ENCODE measurements around the gene NMRAL1.

Gene NMRAL1

DNA sequence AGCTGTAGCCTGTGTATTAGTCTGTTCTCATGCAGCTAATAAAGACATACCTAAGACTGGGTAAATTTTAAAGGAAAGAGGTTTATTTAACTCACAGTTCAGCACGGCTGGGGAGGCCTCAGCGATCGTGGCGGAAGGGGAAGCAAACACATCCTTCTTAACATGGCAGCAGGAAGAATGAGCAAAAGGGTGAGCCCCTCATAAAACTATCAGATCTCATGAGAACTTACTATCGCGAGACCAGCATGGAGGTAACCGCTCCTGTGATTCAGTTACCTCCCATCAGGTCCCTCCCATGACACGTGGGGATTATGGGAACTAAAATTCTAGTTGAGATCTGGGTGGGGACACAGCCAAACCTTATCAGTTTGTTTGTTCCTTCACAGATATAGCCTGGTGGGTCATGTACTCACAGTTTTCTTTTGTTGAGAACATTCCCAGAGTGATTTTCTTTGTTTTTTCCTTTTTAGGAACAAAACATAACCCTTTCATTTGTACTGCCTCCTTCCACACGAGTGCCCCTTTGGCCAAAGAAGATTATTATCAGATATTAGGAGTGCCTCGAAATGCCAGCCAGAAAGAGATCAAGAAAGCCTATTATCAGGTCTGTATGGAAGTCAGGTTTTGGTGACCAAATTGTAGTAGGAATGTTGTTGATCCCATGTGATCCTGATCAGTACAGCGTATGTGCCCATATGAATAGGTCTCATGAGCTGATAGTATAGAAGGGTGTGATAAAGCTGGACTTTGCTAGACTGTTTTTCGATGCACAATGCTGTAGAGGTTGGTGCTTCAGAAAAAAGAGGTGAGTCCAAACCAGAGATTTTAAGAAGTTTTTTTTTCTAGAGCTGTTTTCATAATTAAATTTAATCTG lies 40.3 kb downstream of the NMRAL1 start:
- Mint-ChIP-seq H3K4me3 (no peak overlapping the region), H3K4me1 (no peaks in the 10 kb centered on the region), H3K36me3 (ENCODE audit: low read depth) (peaks cover 64% of the 10 kb centered on the region), H3K9me3 (no peaks in the 10 kb centered on the region), H3K27me3 (ENCODE audit: low read depth, poor library complexity) (no peaks in the 10 kb centered on the region), H3K27ac (peak overlapping the region; percentile 50)
- no peak for DNase-seq
- TF ChIP-seq, protein P1, sequence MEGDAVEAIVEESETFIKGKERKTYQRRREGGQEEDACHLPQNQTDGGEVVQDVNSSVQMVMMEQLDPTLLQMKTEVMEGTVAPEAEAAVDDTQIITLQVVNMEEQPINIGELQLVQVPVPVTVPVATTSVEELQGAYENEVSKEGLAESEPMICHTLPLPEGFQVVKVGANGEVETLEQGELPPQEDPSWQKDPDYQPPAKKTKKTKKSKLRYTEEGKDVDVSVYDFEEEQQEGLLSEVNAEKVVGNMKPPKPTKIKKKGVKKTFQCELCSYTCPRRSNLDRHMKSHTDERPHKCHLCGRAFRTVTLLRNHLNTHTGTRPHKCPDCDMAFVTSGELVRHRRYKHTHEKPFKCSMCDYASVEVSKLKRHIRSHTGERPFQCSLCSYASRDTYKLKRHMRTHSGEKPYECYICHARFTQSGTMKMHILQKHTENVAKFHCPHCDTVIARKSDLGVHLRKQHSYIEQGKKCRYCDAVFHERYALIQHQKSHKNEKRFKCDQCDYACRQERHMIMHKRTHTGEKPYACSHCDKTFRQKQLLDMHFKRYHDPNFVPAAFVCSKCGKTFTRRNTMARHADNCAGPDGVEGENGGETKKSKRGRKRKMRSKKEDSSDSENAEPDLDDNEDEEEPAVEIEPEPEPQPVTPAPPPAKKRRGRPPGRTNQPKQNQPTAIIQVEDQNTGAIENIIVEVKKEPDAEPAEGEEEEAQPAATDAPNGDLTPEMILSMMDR (IDR thresholded peaks at IDR 0.05), result no peak

DNA sequence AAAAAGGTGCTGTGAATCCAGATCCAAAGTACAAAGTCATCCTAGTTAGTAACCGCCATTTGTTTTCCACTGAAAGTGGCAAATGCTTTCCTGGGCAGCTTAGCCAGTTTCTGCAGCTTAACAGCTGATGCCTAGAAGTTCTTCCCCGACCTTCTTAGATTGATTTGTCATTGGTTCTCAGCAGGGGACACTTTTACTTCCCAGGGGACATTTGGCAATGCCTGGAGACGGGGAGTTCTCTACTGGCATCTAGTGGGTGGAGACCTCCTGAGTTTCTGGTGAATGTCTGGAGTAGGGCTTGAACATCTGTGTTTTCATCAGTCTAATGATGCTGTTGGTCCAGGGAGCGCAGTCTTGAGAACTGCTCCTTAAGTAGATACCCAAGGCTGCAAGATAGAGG lies 41.2 kb downstream of the NMRAL1 start:
- Mint-ChIP-seq H3K4me1 (peaks cover 3% of the 10 kb centered on the region), H3K27me3 (ENCODE audit: low read depth, poor library complexity) (no peaks in the 10 kb centered on the region), H3K27ac (no peak overlapping the region), H3K4me3 (no peak overlapping the region), H3K36me3 (ENCODE audit: low read depth) (peaks cover 64% of the 10 kb centered on the region), H3K9me3 (no peaks in the 10 kb centered on the region)
- no peak for DNase-seq
- TF ChIP-seq, protein P1 (IDR thresholded peaks at IDR 0.05), result no peak

DNA sequence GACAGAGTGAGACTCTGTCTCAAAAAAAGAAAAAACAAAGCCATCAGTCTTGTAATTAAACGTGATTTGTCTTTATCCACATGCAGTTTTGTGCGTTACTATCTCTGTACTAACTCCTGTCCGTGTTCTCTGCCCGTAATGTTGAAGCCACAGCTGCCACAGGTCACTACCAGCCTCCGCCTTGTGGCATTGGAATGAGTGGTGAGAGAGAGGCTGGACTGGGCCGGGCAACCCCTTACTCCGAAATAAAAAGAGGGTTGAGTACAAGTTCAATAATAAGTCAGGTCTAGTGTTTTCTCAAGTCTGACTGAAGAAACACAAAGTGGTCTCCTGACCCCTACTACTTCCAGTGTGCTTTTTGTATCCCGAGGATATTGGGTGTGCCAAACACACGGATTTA lies 43.4 kb downstream of the NMRAL1 start:
- Mint-ChIP-seq H3K9me3 (no peaks in the 10 kb centered on the region), H3K4me3 (no peak overlapping the region), H3K27ac (no peak overlapping the region), H3K36me3 (ENCODE audit: low read depth) (peaks cover 55% of the 10 kb centered on the region), H3K27me3 (ENCODE audit: low read depth, poor library complexity) (no peaks in the 10 kb centered on the region), H3K4me1 (peaks cover 18% of the 10 kb centered on the region)
- TF ChIP-seq, protein P1 (IDR thresholded peaks at IDR 0.05), result no peak
- no peak for DNase-seq

DNA sequence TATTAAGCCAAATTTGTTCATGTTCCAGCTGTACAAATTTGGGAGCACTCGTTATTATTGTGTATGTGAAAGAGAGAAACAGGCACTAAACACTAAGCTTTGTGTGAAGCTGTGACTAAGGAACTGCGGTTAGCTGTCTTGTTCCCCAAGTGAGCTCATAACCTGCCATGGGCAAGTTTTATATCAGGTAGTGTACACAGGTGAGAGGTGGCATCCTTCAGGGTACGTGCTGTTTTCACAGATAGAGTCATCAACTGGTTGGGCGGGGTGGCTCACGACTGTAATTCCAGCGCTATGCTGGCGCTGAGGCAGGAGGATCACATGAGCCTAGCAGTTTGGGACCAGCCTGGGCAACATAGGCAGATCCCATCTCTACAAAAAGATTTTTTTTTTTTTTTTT lies 45.9 kb downstream of the NMRAL1 start:
- TF ChIP-seq, protein P1 (IDR thresholded peaks at IDR 0.05), result no peak
- DNase-seq, result no peak
- Mint-ChIP-seq H3K36me3 (ENCODE audit: low read depth) (peaks cover 35% of the 10 kb centered on the region), H3K4me1 (peaks cover 31% of the 10 kb centered on the region), H3K27ac (no peak overlapping the region), H3K4me3 (peak overlapping the region; percentile 56), H3K27me3 (ENCODE audit: low read depth, poor library complexity) (no peaks in the 10 kb centered on the region), H3K9me3 (no peaks in the 10 kb centered on the region)

DNA sequence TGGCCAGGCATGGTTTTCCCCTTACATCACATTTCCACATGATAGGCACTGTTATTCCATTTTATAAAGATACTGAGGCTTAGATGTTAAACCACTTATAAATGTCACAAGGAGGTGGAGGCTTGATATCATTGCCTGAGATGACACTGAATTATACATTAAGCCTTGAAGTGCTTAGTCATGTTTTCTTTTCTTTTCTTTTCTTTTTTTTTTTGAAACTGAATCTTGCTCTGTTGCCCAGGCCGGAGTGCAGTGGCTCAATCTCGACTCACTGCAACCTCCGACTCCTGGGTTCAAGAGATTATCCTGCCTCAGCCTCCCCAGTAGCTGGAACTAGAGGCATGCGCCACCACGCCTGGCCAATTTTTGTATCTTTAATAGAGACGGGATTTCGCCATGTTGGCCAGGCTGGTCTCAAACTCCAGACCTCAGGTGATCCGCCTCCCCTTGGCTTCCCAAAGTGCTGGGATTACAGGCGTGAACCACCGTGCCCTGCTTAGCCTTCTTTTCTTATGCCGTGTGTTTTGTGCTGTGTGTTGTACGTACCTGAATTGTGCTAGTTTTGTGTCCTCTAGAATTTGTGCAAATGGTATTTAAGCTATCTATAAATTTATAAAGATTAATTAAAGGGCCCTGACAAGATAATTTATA lies 47.6 kb downstream of the NMRAL1 start:
- Mint-ChIP-seq H3K27me3 (ENCODE audit: low read depth, poor library complexity) (no peaks in the 10 kb centered on the region), H3K9me3 (no peaks in the 10 kb centered on the region), H3K27ac (peak overlapping the region; percentile 98), H3K4me3 (peak overlapping the region; percentile 99), H3K4me1 (peaks cover 33% of the 10 kb centered on the region), H3K36me3 (ENCODE audit: low read depth) (peaks cover 26% of the 10 kb centered on the region)
- TF ChIP-seq, protein P1 (IDR thresholded peaks at IDR 0.05), result no peak
- DNase-seq, result no peak
